Gastroesophageal sphincter (tissue), 4 donors: Measurements from ENCODE around the gene CADM2. TPM values are rescaled to one million over a fixed set of nuclear protein-coding genes. Genes with fewer than 3 reads are reported as not detected.

ENCODE experiments used
- ATAC-seq: fragments of 150-250 bp; one replicate; pipeline ENCODE4 v1.9.1; 2016; ENCODE audit warnings: mild to moderate bottlenecking, moderate library complexity
- H3K27ac ChIP-seq, 4 donors: fragments of 200-600 bp; sonication (generic) in 3 of 4; 1 replicate in 3 of 4; 2 replicates in 1 of 4; pipeline ENCODE4 v1.5.1; 2016 to 2019
- H3K27me3 ChIP-seq: fragments of 200-600 bp; sonication (generic); one replicate; pipeline ENCODE4 v1.5.1; 2019
- H3K36me3 ChIP-seq, 2 donors: fragments of 200-600 bp; sonication (generic); one replicate each; pipeline ENCODE4 v1.5.1; 2019; ENCODE audit warnings: control low read depth in 1 of 2
- H3K4me1 ChIP-seq, 3 donors: fragments of 200-600 bp; sonication (generic); 1 replicate in 2 of 3; 2 replicates in 1 of 3; pipeline ENCODE4 v1.5.1; 2016 to 2019; ENCODE audit warnings: control low read depth in 2 of 3
- H3K4me3 ChIP-seq, 2 donors: fragments of 200-600 bp; sonication (generic); one replicate each; pipeline ENCODE4 v1.5.1; 2019; ENCODE audit warnings: mild to moderate bottlenecking in 1 of 2, moderate library complexity in 1 of 2
- H3K9me3 ChIP-seq, 3 donors: fragments of 200-600 bp; sonication (generic); one replicate each; pipeline ENCODE4 v1.5.1; 2017 to 2019; ENCODE audit warnings: control low read depth in 2 of 3
- EP300 ChIP-seq: sonication (generic); formaldehyde crosslinking; IDR thresholded peaks from one replicate; pipeline ENCODE4 v1.6.1; 2017; ENCODE audit warnings: antibody characterized with exemption, mild to moderate bottlenecking
- POLR2A ChIP-seq, 2 donors: fragments of 450-650 bp; IDR thresholded peaks; one replicate each; pipeline ENCODE4 v1.6.1; 2017; ENCODE audit warnings: antibody characterized with exemption in 2 of 2, mild to moderate bottlenecking in 2 of 2, moderate library complexity in 1 of 2
- POLR2AphosphoS5 ChIP-seq: sonication (generic); formaldehyde crosslinking; IDR thresholded peaks from one replicate; pipeline ENCODE4 v1.6.1; 2017; ENCODE audit warnings: antibody characterized with exemption
- WGBS, 2 donors: methylation state at CpG; one replicate each; pipeline ENCODE4 v1.1.5; 2018; ENCODE audit warnings: low coverage in 1 of 2; 5-methylcytosine and 5-hydroxymethylcytosine counted together
- total RNA-seq, 4 donors: library from RNA; depleted of rRNA; stranded (reverse); fragments of >200 nt; gene quantifications; one replicate each; pipeline ENCODE4 v1.1.0, GENCODE V29; 2016
- TF ChIP-seq, protein P1 (sequence below), 4 experiments: fragments of 200-600 bp in 2 of 4; fragments of 450-650 bp in 2 of 4; sonication (generic) in 1 of 4; IDR thresholded peaks; one replicate each; pipeline ENCODE4 v1.5.1; 2017 to 2019; ENCODE audit warnings: antibody characterized with exemption in 4 of 4, mild to moderate bottlenecking in 2 of 4, moderate library complexity in 2 of 4

Gene CADM2
- total RNA-seq, 4 donors from 2014 or later: 8.2 to 10.1 (median 9.4) TPM

- 78 to 82% methylated on average over 4 to 5 of the region's 5 CpGs for WGBS, 2 donors
- H3K4me1 ChIP-seq: no peaks in the 10 kb centered on the region
Measured at GRCh38 chr3:85258326-85258725, 299.5 kb downstream of the CADM2 start.

GRCh38 chr3:85258819-85259218 is 300.0 kb downstream of the CADM2 start:
- 49 to 75% methylated on average over 2 of the region's 2 CpGs for WGBS, 2 donors
- Histone ChIP-seq H3K27ac (no peak overlapping the region), H3K27me3 (no peaks in the 10 kb centered on the region), H3K9me3 (no peaks in the 10 kb centered on the region), H3K36me3 (no peaks in the 10 kb centered on the region), H3K4me3 (no peak overlapping the region), H3K4me1 (no peaks in the 10 kb centered on the region)
- no peak for ATAC-seq
- TF ChIP-seq POLR2AphosphoS5 (no peak), POLR2A (IDR thresholded peaks at IDR 0.05) (no peak), EP300 (no peak)
- TF ChIP-seq, protein P1, sequence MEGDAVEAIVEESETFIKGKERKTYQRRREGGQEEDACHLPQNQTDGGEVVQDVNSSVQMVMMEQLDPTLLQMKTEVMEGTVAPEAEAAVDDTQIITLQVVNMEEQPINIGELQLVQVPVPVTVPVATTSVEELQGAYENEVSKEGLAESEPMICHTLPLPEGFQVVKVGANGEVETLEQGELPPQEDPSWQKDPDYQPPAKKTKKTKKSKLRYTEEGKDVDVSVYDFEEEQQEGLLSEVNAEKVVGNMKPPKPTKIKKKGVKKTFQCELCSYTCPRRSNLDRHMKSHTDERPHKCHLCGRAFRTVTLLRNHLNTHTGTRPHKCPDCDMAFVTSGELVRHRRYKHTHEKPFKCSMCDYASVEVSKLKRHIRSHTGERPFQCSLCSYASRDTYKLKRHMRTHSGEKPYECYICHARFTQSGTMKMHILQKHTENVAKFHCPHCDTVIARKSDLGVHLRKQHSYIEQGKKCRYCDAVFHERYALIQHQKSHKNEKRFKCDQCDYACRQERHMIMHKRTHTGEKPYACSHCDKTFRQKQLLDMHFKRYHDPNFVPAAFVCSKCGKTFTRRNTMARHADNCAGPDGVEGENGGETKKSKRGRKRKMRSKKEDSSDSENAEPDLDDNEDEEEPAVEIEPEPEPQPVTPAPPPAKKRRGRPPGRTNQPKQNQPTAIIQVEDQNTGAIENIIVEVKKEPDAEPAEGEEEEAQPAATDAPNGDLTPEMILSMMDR (IDR thresholded peaks at IDR 0.05): no peak

More at GRCh38 chr3:85258326-85258725, 299.5 kb downstream of the CADM2 start:
- no peaks in the 10 kb centered on the region for H3K9me3 ChIP-seq
- no peak overlapping the region for H3K27ac ChIP-seq
- H3K27me3 ChIP-seq: no peaks in the 10 kb centered on the region
- H3K4me3 ChIP-seq: no peak overlapping the region
- no peak for TF ChIP-seq EP300
- no peak for TF ChIP-seq POLR2A (IDR thresholded peaks at IDR 0.05)
- TF ChIP-seq, protein P1 (IDR thresholded peaks at IDR 0.05): no peak
- TF ChIP-seq POLR2AphosphoS5: no peak
- no peaks in the 10 kb centered on the region for H3K36me3 ChIP-seq
- ATAC-seq: no peak

GRCh38 chr3:85259748-85260147 is 301.0 kb downstream of the CADM2 start:
- H3K27ac ChIP-seq: no peak overlapping the region
- TF ChIP-seq, protein P1 (IDR thresholded peaks at IDR 0.05): no peak
- no peak for TF ChIP-seq POLR2AphosphoS5
- TF ChIP-seq POLR2A (IDR thresholded peaks at IDR 0.05): no peak
- no peak for TF ChIP-seq EP300
- H3K4me1 ChIP-seq: no peaks in the 10 kb centered on the region
- H3K36me3 ChIP-seq: no peaks in the 10 kb centered on the region
- no peak for ATAC-seq
- no peak overlapping the region for H3K4me3 ChIP-seq
- no peaks in the 10 kb centered on the region for H3K27me3 ChIP-seq
- H3K9me3 ChIP-seq: no peaks in the 10 kb centered on the region
- 53 to 61% methylated on average over 2 of the region's 2 CpGs for WGBS, 2 donors

- Histone ChIP-seq H3K27ac (no peak overlapping the region), H3K4me1 (no peaks in the 10 kb centered on the region), H3K27me3 (no peaks in the 10 kb centered on the region), H3K9me3 (no peaks in the 10 kb centered on the region), H3K36me3 (no peaks in the 10 kb centered on the region), H3K4me3 (no peak overlapping the region)
- TF ChIP-seq, protein P1 (IDR thresholded peaks at IDR 0.05): no peak
- TF ChIP-seq POLR2AphosphoS5 (no peak), POLR2A (IDR thresholded peaks at IDR 0.05) (no peak), EP300 (no peak)
- ATAC-seq: no peak
- WGBS, 2 donors: 17 to 44% methylated on average over 1 of the region's 1 CpG
Measured at GRCh38 chr3:85264381-85264780, 305.6 kb downstream of the CADM2 start.

GRCh38 chr3:85270488-85270887 is 311.7 kb downstream of the CADM2 start:
- WGBS, 2 donors: 8 to 14% methylated on average over 1 of the region's 1 CpG
- no peak overlapping the region for H3K27ac ChIP-seq
- no peaks in the 10 kb centered on the region for H3K4me1 ChIP-seq
- ATAC-seq: no peak
- TF ChIP-seq POLR2A (IDR thresholded peaks at IDR 0.05) (no peak), EP300 (no peak), POLR2AphosphoS5 (no peak)
- TF ChIP-seq, protein P1 (IDR thresholded peaks at IDR 0.05): no peak
- H3K27me3 ChIP-seq: no peaks in the 10 kb centered on the region
- H3K4me3 ChIP-seq: no peak overlapping the region
- no peaks in the 10 kb centered on the region for H3K36me3 ChIP-seq
- no peaks in the 10 kb centered on the region for H3K9me3 ChIP-seq
